Lower leg skin (tissue), 3 donors: ENCODE data around the gene RSPRY1.

Experiments
- CTCF ChIP-seq, 3 donors: fragments of 450-650 bp; IDR thresholded peaks; one replicate each; pipeline ENCODE4 v1.5.1; 2016; ENCODE audit warnings: antibody characterized with exemption in 3 of 3, mild to moderate bottlenecking in 3 of 3, moderate library complexity in 2 of 3
- POLR2A ChIP-seq, 2 donors: fragments of 450-650 bp; IDR thresholded peaks; one replicate each; pipeline ENCODE4 v1.6.1; 2016 to 2017; ENCODE audit warnings: antibody characterized with exemption in 2 of 2, mild to moderate bottlenecking in 1 of 2, moderate library complexity in 1 of 2

- TF ChIP-seq POLR2A (IDR thresholded peaks at IDR 0.05) (no peak), CTCF (IDR thresholded peaks at IDR 0.05) (no peak)
These were observed 7.3 kb upstream of the RSPRY1 start for GRCh38 chr16:57178793-57179212.
